HL-60 (cell line): ENCODE data around the gene C9orf153.

ENCODE experiments used
- CTCF ChIP-seq: IDR thresholded peaks from one replicate; pipeline ENCODE4 v1.5.1; 2011; ENCODE audit warnings: low read length, control low read depth, inconsistent platforms; ENCODE audit not compliant: insufficient read depth
- REST ChIP-seq: IDR thresholded peaks from 2 replicates; pipeline ENCODE4 v1.6.1; 2012; ENCODE audit warnings: low read depth; ENCODE audit not compliant: insufficient replicate concordance

- TF ChIP-seq CTCF, result no peak
- TF ChIP-seq REST, result no peak
These were observed 36.8 kb downstream of the C9orf153 start for GRCh38 chr9:86222667-86223066.
